GM12878 (cell line): ENCODE measurements around the gene KLHL3. TPM values are rescaled to one million over a fixed set of nuclear protein-coding genes. Genes with fewer than 3 reads are reported as not detected.

ENCODE experiments used
- ATAC-seq: fragments of 200-7000 bp; cut with Tn5 transposase; 3 replicates; pipeline ENCODE4 v1.9.1; 2020; ENCODE audit warnings: mild to moderate bottlenecking, moderate library complexity
- BruUV-seq: library from RNA; stranded (reverse); fragments of 400-500 nt; replicated peaks from 2 replicates; lab custom pipeline; 2021; lab: Mats Ljungman, UMichigan
- CTCF ChIA-PET: fragments of 300-600 bp; sonication (Branson Sonifier 250); formaldehyde crosslinking; extraction: SDS; loops from one replicate; lab custom pipeline; 2021; ENCODE audit warnings: inconsistent platforms; lab: Yijun Ruan, JAX
- POLR2A ChIA-PET: fragments of 350-600 bp; formaldehyde crosslinking; extraction: SDS; loops from one replicate; lab custom pipeline; 2021; ENCODE audit warnings: inconsistent platforms; lab: Charles Lee
- RAD21 ChIA-PET: fragments of 300-600 bp; sonication (Branson Sonifier 250); formaldehyde crosslinking; loops from one replicate; lab custom pipeline; 2023; ENCODE audit warnings: antibody characterized with exemption; ENCODE audit not compliant: unreplicated experiment; lab: Charles Lee
- SMC1A ChIA-PET: fragments of 300-600 bp; sonication (Branson Sonifier 250); formaldehyde crosslinking; loops from one replicate; lab custom pipeline; 2023; ENCODE audit not compliant: unreplicated experiment, uncharacterized antibody; lab: Charles Lee
- DNase-seq: peaks from one replicate; pipeline ENCODE4 v3.0.0-alpha.2; 2011; ENCODE audit warnings: low read depth, low spot score
- FAIRE-seq: peaks from 3 replicates; lab custom pipeline; 2011; peaks lifted over from hg19 to GRCh38; lab: Jason Lieb, UNC
- H2AFZ ChIP-seq: 2 replicates; pipeline ENCODE4 v1.6.0; 2011; ENCODE audit warnings: low read depth, low read length, control low read depth; ENCODE audit not compliant: control insufficient read depth
- H3K27ac ChIP-seq: 2 replicates; pipeline ENCODE4 v1.5.1; 2011; ENCODE audit warnings: control low read depth; ENCODE audit not compliant: control insufficient read depth, insufficient read depth
- H3K27me3 ChIP-seq, 2 experiments: replicated peaks in 1 of 2; 2 replicates each; pipeline versions ENCODE4 v1.6.0 to v1.6.1; 2011; ENCODE audit warnings: low read length in 1 of 2; ENCODE audit not compliant: control insufficient read depth in 2 of 2, insufficient read depth in 2 of 2
- H3K36me3 ChIP-seq, 2 experiments: 2 replicates each; pipeline ENCODE4 v1.5.1; 2011; ENCODE audit warnings: low read length in 1 of 2; ENCODE audit not compliant: control insufficient read depth in 2 of 2, insufficient read depth in 2 of 2
- H3K4me1 ChIP-seq: 2 replicates; pipeline ENCODE4 v1.6.1; 2011; ENCODE audit warnings: mild to moderate bottlenecking, low read length, moderate library complexity, mixed read lengths; ENCODE audit not compliant: control insufficient read depth, insufficient read depth
- H3K4me2 ChIP-seq: 2 replicates; pipeline ENCODE4 v1.6.0; 2011; ENCODE audit warnings: control low read depth; ENCODE audit not compliant: control insufficient read depth, insufficient read depth
- H3K4me3 ChIP-seq: fragments of 200-600 bp; sonication (generic); 2 replicates; pipeline ENCODE4 v1.5.1; 2016
- H3K79me2 ChIP-seq: 2 replicates; pipeline ENCODE4 v1.6.0; 2011; ENCODE audit warnings: low read length; ENCODE audit not compliant: control insufficient read depth, insufficient read depth
- H3K9ac ChIP-seq: 2 replicates; pipeline ENCODE4 v1.8.0; 2011; ENCODE audit warnings: low read length, control low read depth, mixed read lengths; ENCODE audit not compliant: control insufficient read depth, insufficient read depth
- H3K9me3 ChIP-seq: replicated peaks from 3 replicates; pipeline ENCODE4 v1.5.1; 2011; ENCODE audit warnings: mild to moderate bottlenecking, low read length; ENCODE audit not compliant: control insufficient read depth, insufficient read depth
- H4K20me1 ChIP-seq: 2 replicates; pipeline ENCODE4 v1.6.0; 2011; ENCODE audit not compliant: control insufficient read depth, insufficient read depth
- CBX3 ChIP-seq: fragments of 200-600 bp; sonication (generic); IDR thresholded peaks from 2 replicates; pipeline ENCODE4 v1.6.1; 2016; ENCODE audit warnings: low read depth, borderline replicate concordance
- FOXM1 ChIP-seq: IDR thresholded peaks from 2 replicates; pipeline ENCODE4 v1.6.1; 2012; ENCODE audit warnings: low read depth, mild to moderate bottlenecking, inconsistent platforms, low read length, moderate library complexity
- LARP7 ChIP-seq: fragments of 450-650 bp; IDR thresholded peaks from 2 replicates; pipeline ENCODE4 v1.6.1; 2017; ENCODE audit warnings: mild to moderate bottlenecking
- NR2C1 ChIP-seq: fragments of 450-650 bp; IDR thresholded peaks from 2 replicates; pipeline ENCODE4 v1.6.1; 2017; ENCODE audit warnings: antibody characterized with exemption, mild to moderate bottlenecking, moderate library complexity
- SMC3 ChIP-seq: IDR thresholded peaks from 2 replicates; pipeline ENCODE4 v1.6.1; 2011; ENCODE audit warnings: low read length, improper control_type of control experiment, borderline replicate concordance
- YY1 ChIP-seq: IDR thresholded peaks from 2 replicates; pipeline ENCODE4 v1.6.1; 2011; ENCODE audit warnings: low read depth, mild to moderate bottlenecking, low read length
- ZNF217 ChIP-seq: fragments of 450-650 bp; IDR thresholded peaks from 2 replicates; pipeline ENCODE4 v1.6.1; 2017; ENCODE audit warnings: antibody characterized with exemption, mild to moderate bottlenecking
- ZNF274 ChIP-seq: IDR thresholded peaks from one replicate; pipeline ENCODE4 v1.8.0; 2011; ENCODE audit not compliant: insufficient read length, insufficient read depth
- WGBS: methylation state at CpG from one replicate; pipeline ENCODE4 v1.1.6; 2016; ENCODE audit warnings: low lambda C conversion rate; ENCODE audit not compliant: insufficient replicate concordance, insufficient coverage; ENCODE audit errors: missing lambda C conversion rate; 5-methylcytosine and 5-hydroxymethylcytosine counted together
- in situ Hi-C: fragments of 300-500 bp; cut with MboI; formaldehyde crosslinking; loops from 9 replicates; pipeline ENCODE4 v1.14.3; 2018; ENCODE audit warnings: mixed read lengths
- intact Hi-C: fragments of 100-400 bp; cut with micrococcal nuclease; formaldehyde crosslinking; loops from one replicate; pipeline ENCODE4 v1.14.2; 2022; ENCODE audit not compliant: unreplicated experiment
- polyA plus RNA-seq, 11 experiments: library from polyadenylated mRNA; depleted of rRNA in 4 of 11; unstranded in 6 of 11; stranded (reverse) in 5 of 11; fragments of >200 nt; fragmentation: Nextera tagmentation in 4 of 11; fragmentation: Illumina TruSeq in 1 of 11; extraction: Ambion mirVana in 4 of 11; extraction: Trizol in 1 of 11; gene quantifications; 1 replicate in 1 of 11; 2 replicates in 10 of 11; pipeline versions ENCODE4 v1.2.1 to v1.2.3, GENCODE V29; 2011 to 2016; ENCODE audit warnings: inconsistent platforms in 2 of 11, missing spikeins in 2 of 11, low read depth in 1 of 11
- total RNA-seq, 4 experiments: library from RNA; depleted of rRNA in 3 of 4; stranded (reverse); fragments of >200 nt in 3 of 4; fragmentation: Illumina TruSeq in 1 of 4; extraction: Trizol in 1 of 4; gene quantifications; 2 replicates each; pipeline versions ENCODE4 v1.2.1 to v1.2.3, GENCODE V29; 2013 to 2021
- TF ChIP-seq, protein P1 (sequence below): IDR thresholded peaks from 2 replicates; pipeline ENCODE4 v1.6.1; 2012; ENCODE audit warnings: low read depth, low read length, improper control_type of control experiment
- TF ChIP-seq, protein P2 (sequence below): IDR thresholded peaks from 2 replicates; pipeline ENCODE4 v1.6.1; 2011; ENCODE audit warnings: borderline replicate concordance, low read depth, mild to moderate bottlenecking, moderate library complexity, low read length; ENCODE audit not compliant: insufficient read depth, poor library complexity, severe bottlenecking
- TF ChIP-seq, protein P3 (sequence below), 3 experiments: IDR thresholded peaks in 2 of 3; conservative IDR thresholded peaks in 1 of 3; 2 replicates each; pipeline ENCODE4 v1.5.1; 2011; ENCODE audit warnings: low read depth in 3 of 3, low read length in 3 of 3, mild to moderate bottlenecking in 3 of 3, control low read depth in 2 of 3, moderate library complexity in 2 of 3, inconsistent platforms in 1 of 3, mixed read lengths in 1 of 3; ENCODE audit not compliant: control insufficient read depth in 2 of 3, insufficient read depth in 1 of 3; ENCODE audit errors: extremely low read depth in 1 of 3
- TF ChIP-seq, protein P4 (sequence below): fragments of 450-650 bp; IDR thresholded peaks from 2 replicates; pipeline ENCODE4 v1.6.1; 2017; ENCODE audit warnings: mild to moderate bottlenecking, low read depth, inconsistent platforms; ENCODE audit not compliant: poor library complexity, severe bottlenecking
- TF ChIP-seq, protein P5 (sequence below): IDR thresholded peaks from 2 replicates; pipeline ENCODE4 v1.6.1; 2011; ENCODE audit warnings: mild to moderate bottlenecking, low read depth, low read length, moderate library complexity; ENCODE audit not compliant: insufficient replicate concordance

KLHL3 gene
- total and polyA plus RNA-seq, 10 of the 15 experiments (the other 5 are each of a cell fraction or from before 2014, with no cell fraction given): 1.7 to 11.7 (median 5.6) TPM

DNA sequence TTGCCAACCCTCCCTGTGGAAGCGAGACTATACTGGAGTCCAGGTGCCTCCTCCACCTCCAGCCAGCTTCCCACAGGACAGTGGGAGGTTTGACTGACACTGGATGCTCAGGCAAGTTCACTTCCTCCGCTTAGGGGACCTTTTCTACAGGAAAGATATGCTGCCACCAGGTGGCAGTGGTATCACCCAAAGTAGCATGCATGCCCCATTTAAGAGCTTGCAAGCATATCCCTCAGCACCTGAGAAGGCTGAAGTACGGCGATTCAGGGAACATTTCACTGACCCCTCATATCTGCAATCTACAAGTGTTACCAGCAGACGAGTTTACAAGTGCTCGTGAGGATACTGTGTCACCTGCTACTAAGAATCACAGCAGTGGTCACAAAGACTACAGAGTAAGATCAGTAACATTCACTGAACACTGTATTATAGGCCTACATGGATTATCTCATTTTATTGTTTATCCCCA lies 75.5 kb downstream of the KLHL3 start:
- no peaks in the 10 kb centered on the region for H3K79me2 ChIP-seq
- H4K20me1 ChIP-seq: no peaks in the 10 kb centered on the region
- WGBS: 7% methylated on average over 6 of the region's 6 CpGs
- no peaks in the 10 kb centered on the region for H3K4me1 ChIP-seq
- no peak overlapping the region for H3K4me2 ChIP-seq
- in situ Hi-C loops (loop anchor here (10.0 kb wide), 1 partner anchor 474 kb away; the partner anchor contains the start of gene NME5), intact Hi-C loops (loop anchor here (1.0 to 2.0 kb wide), 2 partner anchors 83 to 162 kb away; no protein-coding TSS in a partner anchor)
- peak overlapping the region; percentile 6 for H2AFZ ChIP-seq
- H3K27ac ChIP-seq: no peak overlapping the region
- H3K9ac ChIP-seq: no peak overlapping the region
- H3K27me3 ChIP-seq: no peaks in the 10 kb centered on the region
- BruUV-seq: no TSS peak
- ChIA-PET RAD21 (interaction anchor here (0.6 to 7.4 kb wide), 16 partner anchors 9 to 471 kb away, joined by 3 to 168 read pairs (median 4); partner anchors contain the start of gene KLHL3), POLR2A (interaction anchor here (0.9 to 3.0 kb wide), 3 partner anchors 78 to 91 kb away, joined by 3 to 33 read pairs (median 4); no protein-coding TSS in a partner anchor), CTCF (interaction anchor here (0.6 to 16.9 kb wide), 44 partner anchors 9 to 473 kb away, joined by 3 to 619 read pairs (median 5); partner anchors contain the start of genes HNRNPA0 and KLHL3), SMC1A (interaction anchor here (0.5 to 6.0 kb wide), 29 partner anchors 8 to 939 kb away, joined by 3 to 155 read pairs (median 4); partner anchors contain the start of gene KLHL3)
- DNase-seq: peak; percentile 40
- no peaks in the 10 kb centered on the region for H3K36me3 ChIP-seq
- FAIRE-seq: peak; percentile 89
- no peak overlapping the region for H3K4me3 ChIP-seq
- ATAC-seq: peak; percentile 100
- no peaks in the 10 kb centered on the region for H3K9me3 ChIP-seq
- TF ChIP-seq, protein P1, sequence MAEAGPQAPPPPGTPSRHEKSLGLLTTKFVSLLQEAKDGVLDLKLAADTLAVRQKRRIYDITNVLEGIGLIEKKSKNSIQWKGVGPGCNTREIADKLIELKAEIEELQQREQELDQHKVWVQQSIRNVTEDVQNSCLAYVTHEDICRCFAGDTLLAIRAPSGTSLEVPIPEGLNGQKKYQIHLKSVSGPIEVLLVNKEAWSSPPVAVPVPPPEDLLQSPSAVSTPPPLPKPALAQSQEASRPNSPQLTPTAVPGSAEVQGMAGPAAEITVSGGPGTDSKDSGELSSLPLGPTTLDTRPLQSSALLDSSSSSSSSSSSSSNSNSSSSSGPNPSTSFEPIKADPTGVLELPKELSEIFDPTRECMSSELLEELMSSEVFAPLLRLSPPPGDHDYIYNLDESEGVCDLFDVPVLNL: no peak
- no peak for TF ChIP-seq ZNF217
- no peak for TF ChIP-seq ZNF274
- no peak for TF ChIP-seq CBX3
- no peak for TF ChIP-seq NR2C1
- TF ChIP-seq, protein P2, sequence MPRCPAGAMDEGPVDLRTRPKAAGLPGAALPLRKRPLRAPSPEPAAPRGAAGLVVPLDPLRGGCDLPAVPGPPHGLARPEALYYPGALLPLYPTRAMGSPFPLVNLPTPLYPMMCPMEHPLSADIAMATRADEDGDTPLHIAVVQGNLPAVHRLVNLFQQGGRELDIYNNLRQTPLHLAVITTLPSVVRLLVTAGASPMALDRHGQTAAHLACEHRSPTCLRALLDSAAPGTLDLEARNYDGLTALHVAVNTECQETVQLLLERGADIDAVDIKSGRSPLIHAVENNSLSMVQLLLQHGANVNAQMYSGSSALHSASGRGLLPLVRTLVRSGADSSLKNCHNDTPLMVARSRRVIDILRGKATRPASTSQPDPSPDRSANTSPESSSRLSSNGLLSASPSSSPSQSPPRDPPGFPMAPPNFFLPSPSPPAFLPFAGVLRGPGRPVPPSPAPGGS: no peak
- TF ChIP-seq, protein P3, sequence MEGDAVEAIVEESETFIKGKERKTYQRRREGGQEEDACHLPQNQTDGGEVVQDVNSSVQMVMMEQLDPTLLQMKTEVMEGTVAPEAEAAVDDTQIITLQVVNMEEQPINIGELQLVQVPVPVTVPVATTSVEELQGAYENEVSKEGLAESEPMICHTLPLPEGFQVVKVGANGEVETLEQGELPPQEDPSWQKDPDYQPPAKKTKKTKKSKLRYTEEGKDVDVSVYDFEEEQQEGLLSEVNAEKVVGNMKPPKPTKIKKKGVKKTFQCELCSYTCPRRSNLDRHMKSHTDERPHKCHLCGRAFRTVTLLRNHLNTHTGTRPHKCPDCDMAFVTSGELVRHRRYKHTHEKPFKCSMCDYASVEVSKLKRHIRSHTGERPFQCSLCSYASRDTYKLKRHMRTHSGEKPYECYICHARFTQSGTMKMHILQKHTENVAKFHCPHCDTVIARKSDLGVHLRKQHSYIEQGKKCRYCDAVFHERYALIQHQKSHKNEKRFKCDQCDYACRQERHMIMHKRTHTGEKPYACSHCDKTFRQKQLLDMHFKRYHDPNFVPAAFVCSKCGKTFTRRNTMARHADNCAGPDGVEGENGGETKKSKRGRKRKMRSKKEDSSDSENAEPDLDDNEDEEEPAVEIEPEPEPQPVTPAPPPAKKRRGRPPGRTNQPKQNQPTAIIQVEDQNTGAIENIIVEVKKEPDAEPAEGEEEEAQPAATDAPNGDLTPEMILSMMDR (IDR thresholded peaks at IDR 0.05 in 2 of 3, conservative IDR thresholded peaks at IDR 0.05 in 1 of 3; ENCODE audit: control insufficient read depth in 2 of 3, extremely low read depth in 1 of 3, insufficient read depth in 1 of 3, low read depth in 3 of 3, low read length in 3 of 3): peak; percentile 76 to 84 (median 83)
- TF ChIP-seq YY1: peak; percentile 72; the same call in 1 of the 2 replicates
- no peak for TF ChIP-seq LARP7
- TF ChIP-seq SMC3: peak; percentile 93
- TF ChIP-seq, protein P4, sequence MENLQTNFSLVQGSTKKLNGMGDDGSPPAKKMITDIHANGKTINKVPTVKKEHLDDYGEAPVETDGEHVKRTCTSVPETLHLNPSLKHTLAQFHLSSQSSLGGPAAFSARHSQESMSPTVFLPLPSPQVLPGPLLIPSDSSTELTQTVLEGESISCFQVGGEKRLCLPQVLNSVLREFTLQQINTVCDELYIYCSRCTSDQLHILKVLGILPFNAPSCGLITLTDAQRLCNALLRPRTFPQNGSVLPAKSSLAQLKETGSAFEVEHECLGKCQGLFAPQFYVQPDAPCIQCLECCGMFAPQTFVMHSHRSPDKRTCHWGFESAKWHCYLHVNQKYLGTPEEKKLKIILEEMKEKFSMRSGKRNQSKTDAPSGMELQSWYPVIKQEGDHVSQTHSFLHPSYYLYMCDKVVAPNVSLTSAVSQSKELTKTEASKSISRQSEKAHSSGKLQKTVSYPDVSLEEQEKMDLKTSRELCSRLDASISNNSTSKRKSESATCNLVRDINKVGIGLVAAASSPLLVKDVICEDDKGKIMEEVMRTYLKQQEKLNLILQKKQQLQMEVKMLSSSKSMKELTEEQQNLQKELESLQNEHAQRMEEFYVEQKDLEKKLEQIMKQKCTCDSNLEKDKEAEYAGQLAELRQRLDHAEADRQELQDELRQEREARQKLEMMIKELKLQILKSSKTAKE: no peak
- TF ChIP-seq FOXM1: no peak
- TF ChIP-seq, protein P5, sequence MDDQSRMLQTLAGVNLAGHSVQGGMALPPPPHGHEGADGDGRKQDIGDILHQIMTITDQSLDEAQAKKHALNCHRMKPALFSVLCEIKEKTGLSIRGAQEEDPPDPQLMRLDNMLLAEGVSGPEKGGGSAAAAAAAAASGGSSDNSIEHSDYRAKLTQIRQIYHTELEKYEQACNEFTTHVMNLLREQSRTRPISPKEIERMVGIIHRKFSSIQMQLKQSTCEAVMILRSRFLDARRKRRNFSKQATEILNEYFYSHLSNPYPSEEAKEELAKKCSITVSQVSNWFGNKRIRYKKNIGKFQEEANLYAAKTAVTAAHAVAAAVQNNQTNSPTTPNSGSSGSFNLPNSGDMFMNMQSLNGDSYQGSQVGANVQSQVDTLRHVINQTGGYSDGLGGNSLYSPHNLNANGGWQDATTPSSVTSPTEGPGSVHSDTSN: peak; percentile 68
